Measurements from ENCODE around the gene GLMP. TPM values are rescaled to one million over a fixed set of nuclear protein-coding genes. Genes with fewer than 3 reads are reported as not detected.
A peak's percentile ranks its signal among the peaks of the same experiment; 100 is the strongest.

Gene GLMP, protein sequence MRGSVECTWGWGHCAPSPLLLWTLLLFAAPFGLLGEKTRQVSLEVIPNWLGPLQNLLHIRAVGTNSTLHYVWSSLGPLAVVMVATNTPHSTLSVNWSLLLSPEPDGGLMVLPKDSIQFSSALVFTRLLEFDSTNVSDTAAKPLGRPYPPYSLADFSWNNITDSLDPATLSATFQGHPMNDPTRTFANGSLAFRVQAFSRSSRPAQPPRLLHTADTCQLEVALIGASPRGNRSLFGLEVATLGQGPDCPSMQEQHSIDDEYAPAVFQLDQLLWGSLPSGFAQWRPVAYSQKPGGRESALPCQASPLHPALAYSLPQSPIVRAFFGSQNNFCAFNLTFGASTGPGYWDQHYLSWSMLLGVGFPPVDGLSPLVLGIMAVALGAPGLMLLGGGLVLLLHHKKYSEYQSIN
- total RNA-seq: 91.5 and 104 TPM in 2 replicates

DNA sequence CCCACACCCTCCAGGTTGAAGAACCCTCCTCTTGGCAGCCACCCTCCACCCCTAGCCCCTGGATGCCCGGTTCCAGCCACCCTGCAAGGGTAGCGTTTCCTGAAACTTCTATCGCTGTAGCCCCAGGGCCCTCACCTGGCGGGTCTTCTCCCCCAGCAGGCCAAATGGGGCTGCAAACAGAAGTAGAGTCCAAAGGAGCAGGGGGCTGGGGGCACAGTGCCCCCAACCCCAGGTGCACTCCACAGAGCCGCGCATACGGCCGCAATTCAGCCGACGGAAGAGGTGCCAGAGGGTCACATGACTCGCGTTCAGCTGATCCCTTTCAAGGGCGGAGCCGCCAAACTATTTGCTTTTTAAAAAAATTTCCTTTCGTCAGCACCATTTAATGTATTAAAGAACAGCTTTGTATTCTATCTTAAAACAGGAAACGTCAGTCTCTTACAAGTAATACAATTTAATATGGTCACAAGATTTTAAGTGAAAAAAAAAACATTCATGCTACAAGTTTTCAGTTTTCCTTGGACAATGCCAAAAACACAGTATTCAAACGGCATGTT, at the start of gene GLMP:
Gene GLMP, minus strand, starts transcription at position 289 of the 557 bp plus-strand sequence. Its CDS starts 34 bp downstream, at position 255.
- Histone ChIP-seq H3K4me3 (ENCODE audit: low read depth, low read length) (peak within 1 kb of the TSS; percentile 60), H3K36me3 (ENCODE audit: control insufficient read depth, insufficient read depth, low read length) (no peaks in the 10 kb centered on the region), H3K27me3 (ENCODE audit: control insufficient read depth, insufficient read depth, low read length) (no peaks in the 10 kb centered on the region)
- TF ChIP-seq, protein P1, sequence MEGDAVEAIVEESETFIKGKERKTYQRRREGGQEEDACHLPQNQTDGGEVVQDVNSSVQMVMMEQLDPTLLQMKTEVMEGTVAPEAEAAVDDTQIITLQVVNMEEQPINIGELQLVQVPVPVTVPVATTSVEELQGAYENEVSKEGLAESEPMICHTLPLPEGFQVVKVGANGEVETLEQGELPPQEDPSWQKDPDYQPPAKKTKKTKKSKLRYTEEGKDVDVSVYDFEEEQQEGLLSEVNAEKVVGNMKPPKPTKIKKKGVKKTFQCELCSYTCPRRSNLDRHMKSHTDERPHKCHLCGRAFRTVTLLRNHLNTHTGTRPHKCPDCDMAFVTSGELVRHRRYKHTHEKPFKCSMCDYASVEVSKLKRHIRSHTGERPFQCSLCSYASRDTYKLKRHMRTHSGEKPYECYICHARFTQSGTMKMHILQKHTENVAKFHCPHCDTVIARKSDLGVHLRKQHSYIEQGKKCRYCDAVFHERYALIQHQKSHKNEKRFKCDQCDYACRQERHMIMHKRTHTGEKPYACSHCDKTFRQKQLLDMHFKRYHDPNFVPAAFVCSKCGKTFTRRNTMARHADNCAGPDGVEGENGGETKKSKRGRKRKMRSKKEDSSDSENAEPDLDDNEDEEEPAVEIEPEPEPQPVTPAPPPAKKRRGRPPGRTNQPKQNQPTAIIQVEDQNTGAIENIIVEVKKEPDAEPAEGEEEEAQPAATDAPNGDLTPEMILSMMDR (IDR thresholded peaks at IDR 0.05; ENCODE audit: insufficient read depth, low read length, poor library complexity, severe bottlenecking): no peak
- no peak for DNase-seq (ENCODE audit: low read depth)

DNA sequence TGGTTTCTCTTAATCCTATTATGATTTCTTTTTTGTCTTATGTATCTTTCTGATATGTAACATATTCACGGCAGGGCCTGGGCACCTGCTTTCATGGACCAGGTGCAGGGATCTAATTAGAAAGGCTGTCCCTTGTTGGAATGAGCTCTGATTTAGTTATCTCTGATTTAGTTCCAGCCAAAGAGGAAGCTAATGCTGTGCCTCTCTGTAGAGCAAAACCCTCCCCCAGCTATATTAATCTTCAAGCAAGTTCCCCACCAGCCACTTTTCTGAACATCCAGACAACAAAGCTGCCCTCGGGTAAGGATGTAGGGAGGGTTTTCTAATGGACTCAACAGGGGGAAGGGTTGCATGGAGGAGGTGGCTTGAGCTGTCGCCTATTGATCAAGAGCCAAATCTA, 48.9 kb upstream of the GLMP start:
- no peaks in the 10 kb centered on the region for H3K36me3 ChIP-seq (ENCODE audit: control insufficient read depth, insufficient read depth, low read length)
- DNase-seq (ENCODE audit: low read depth): no peak
- TF ChIP-seq, protein P1 (IDR thresholded peaks at IDR 0.05; ENCODE audit: insufficient read depth, low read length, poor library complexity, severe bottlenecking): no peak
- H3K4me3 ChIP-seq (ENCODE audit: low read depth, low read length): no peak overlapping the region
- peaks cover 3% of the 10 kb centered on the region for H3K27me3 ChIP-seq (ENCODE audit: control insufficient read depth, insufficient read depth, low read length)

DNA sequence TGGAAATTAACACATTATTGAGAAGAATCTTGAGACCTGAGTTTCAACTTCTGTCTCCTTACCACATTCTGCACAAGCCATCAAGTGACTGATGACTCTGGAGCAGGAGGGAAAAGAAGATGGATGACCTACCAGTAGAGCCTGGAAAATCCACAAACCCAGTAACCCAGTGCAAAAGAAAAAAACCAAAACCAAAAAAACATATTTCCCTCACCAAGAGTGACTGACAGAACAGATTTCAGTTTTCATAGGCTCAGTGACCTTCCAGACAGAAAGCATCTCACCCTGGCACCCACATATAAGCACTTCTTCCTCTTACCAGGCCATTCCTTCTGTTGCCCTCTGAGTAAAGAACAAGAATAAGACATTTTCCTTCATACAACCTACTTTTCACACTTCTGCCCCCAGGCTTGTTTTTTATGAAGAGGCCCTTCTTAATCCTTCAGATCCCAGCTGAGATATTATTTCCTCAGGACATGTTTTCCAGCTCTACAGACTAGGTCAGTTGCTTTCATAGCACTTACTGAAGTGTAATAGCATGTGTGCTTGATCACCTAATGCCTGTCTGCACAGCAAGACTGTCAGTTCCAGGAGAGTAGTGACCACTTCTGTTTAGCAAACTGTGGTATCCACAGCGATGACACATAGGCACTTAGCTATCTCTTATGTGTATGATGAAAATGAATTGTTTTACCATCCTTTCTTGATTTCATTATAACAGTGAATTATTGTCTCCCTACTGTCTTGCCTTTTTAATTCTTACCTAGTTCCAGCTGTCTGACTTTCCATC, 46.9 kb upstream of the GLMP start:
- Histone ChIP-seq H3K27me3 (ENCODE audit: control insufficient read depth, insufficient read depth, low read length) (no peaks in the 10 kb centered on the region), H3K4me3 (ENCODE audit: low read depth, low read length) (no peak overlapping the region), H3K36me3 (ENCODE audit: control insufficient read depth, insufficient read depth, low read length) (no peaks in the 10 kb centered on the region)
- DNase-seq (ENCODE audit: low read depth): no peak
- TF ChIP-seq, protein P1 (IDR thresholded peaks at IDR 0.05; ENCODE audit: insufficient read depth, low read length, poor library complexity, severe bottlenecking): no peak

DNA sequence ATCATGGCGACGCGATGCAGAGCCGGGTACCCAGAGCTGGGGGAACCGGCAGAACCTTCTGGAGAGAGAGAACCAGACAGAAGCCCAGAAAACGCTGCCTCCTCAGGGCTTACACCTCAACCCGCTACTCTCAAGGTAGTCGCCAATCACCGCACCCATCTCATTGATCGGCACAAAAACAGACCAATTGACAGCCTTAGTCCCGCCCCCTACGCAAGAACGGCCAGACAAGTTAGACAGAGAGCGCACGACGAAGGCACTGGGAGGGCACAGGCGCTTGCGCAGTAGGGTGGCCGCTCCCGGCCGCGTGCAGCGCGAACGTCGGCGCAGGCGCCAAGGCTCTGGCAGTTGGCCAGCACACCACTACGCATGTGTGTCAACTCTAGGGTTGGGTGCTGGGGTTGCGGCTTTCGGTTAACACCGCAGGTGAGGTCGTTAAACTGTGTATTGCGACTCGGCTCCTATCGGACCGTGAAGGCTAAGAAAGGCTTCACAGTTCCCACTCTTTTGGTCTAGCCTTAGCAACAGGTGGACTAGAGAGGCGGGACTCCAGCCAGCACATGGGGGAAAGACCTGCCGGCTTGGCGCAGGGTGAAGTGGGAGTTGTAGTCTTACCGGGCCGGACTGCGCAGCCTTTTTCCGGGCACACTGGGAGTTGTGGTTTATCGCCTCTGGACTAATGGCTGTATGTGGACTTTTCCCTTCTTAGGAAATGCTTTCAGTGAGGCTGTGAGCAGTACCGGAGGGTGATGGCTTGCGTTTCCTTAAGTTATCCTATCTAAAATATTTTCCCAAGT, 42.9 kb upstream of the GLMP start, which contains the start of the genes CCT3 and TSACC:
Gene CCT3, minus strand, starts transcription at position 113 of the 797 bp plus-strand sequence. Its CDS starts 108 bp downstream, at position 5.
Gene TSACC, plus strand, starts transcription at position 347 of the 797 bp plus-strand sequence. CDS start 1,232 bp downstream, outside the sequence.
- Histone ChIP-seq H3K27me3 (ENCODE audit: control insufficient read depth, insufficient read depth, low read length) (no peaks in the 10 kb centered on the region), H3K36me3 (ENCODE audit: control insufficient read depth, insufficient read depth, low read length) (no peaks in the 10 kb centered on the region), H3K4me3 (ENCODE audit: low read depth, low read length) (peak within 1 kb of the TSS; percentile 81)
- peak; percentile 99 for DNase-seq (ENCODE audit: low read depth)
- TF ChIP-seq, protein P1 (IDR thresholded peaks at IDR 0.05; ENCODE audit: insufficient read depth, low read length, poor library complexity, severe bottlenecking): no peak

DNA sequence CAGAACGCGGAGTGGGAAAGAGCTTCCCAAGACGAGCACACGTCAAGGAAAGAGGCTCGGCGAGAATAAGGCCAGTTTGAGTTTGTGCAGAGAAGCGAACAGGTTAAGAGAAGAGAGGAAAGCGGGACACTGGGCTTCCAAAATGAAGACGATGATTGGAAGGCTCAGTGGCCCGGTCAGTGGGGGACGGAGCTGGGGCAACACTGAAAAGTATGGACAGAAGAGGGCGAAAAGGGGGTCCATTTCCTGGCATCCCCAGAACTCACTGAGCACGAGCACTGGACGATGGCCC, 42.4 kb upstream of the GLMP start:
- DNase-seq (ENCODE audit: low read depth): no peak
- TF ChIP-seq, protein P1 (IDR thresholded peaks at IDR 0.05; ENCODE audit: insufficient read depth, low read length, poor library complexity, severe bottlenecking): no peak
- no peaks in the 10 kb centered on the region for H3K36me3 ChIP-seq (ENCODE audit: control insufficient read depth, insufficient read depth, low read length)
- H3K4me3 ChIP-seq (ENCODE audit: low read depth, low read length): peak overlapping the region; percentile 81
- no peaks in the 10 kb centered on the region for H3K27me3 ChIP-seq (ENCODE audit: control insufficient read depth, insufficient read depth, low read length)
